Activated CD4-positive, alpha-beta T cell treated with anti-CD3 and anti-CD28 coated beads, Interleukin-2, amount 50 U/mL, for 1 hour (primary cell): ENCODE data around the gene RHAG.
"Not testable (repeated sequence)": the region's sequence is repeated elsewhere in the genome, so short reads cannot be mapped to it uniquely, and the experiment has no call there.

Experiments
- DNase-seq: peaks from one replicate; pipeline ENCODE4 v3.0.0-alpha.2; 2020

Gene RHAG

GRCh38 chr6:49636713-49637349 is at the start of gene RHAG:
Gene RHAG, minus strand, starts transcription at chr6:49636839. Its CDS starts 27 bp downstream, at chr6:49636812.
- DNase-seq, result no peak

DNA sequence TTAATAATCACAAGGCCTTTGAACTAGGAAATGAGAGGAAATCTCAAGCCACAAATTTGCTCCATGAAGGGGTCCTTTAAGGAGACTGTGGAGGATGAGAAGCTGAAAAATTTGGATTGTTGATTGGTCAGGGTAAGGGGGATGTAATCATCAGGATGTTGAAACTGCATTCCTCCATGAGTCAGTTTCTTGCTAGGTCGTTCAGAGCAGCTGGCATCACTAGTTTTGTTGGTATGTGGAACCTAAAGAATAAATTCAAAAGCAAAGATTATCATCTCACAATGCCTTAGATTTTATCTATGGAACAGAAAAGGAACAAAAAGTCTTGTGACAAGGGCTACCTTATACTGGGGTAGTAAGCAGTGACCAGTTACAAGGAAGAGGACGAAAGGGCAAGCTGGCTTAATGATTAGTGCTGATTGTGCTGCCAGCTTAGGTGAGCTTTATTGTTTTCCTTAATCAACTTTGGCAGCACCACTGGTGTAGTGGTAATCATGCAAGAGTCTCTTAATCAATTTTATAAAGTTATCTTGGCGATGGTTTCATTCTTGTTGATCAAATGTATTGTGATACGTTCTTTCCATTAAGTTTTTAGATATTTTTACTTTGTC is 40.1 kb upstream of the RHAG start:
- no peak for DNase-seq

- DNase-seq, result no peak
Measured at GRCh38 chr6:49675816-49676215, 39.2 kb upstream of the RHAG start.

DNA sequence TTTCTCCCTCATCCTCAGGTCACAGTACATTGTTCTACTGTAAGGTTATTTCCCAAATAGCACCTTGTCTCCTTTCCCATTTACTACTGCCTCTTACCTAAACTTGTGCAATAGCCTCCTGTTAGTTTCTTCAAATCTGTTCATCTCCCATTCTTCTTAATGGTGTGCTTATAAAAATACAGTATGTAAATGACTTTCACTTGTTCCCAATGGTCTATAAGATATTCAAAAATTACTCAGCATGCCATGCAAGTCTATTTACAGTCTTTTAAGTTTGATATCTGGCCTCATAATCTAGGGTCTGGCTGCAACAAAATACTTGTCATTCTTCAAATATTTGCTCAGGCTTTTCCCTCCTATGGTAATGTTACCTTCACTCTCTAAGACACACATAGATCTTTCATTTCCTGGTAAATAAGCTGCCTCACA is 31.5 kb upstream of the RHAG start:
- DNase-seq, result no peak

DNA sequence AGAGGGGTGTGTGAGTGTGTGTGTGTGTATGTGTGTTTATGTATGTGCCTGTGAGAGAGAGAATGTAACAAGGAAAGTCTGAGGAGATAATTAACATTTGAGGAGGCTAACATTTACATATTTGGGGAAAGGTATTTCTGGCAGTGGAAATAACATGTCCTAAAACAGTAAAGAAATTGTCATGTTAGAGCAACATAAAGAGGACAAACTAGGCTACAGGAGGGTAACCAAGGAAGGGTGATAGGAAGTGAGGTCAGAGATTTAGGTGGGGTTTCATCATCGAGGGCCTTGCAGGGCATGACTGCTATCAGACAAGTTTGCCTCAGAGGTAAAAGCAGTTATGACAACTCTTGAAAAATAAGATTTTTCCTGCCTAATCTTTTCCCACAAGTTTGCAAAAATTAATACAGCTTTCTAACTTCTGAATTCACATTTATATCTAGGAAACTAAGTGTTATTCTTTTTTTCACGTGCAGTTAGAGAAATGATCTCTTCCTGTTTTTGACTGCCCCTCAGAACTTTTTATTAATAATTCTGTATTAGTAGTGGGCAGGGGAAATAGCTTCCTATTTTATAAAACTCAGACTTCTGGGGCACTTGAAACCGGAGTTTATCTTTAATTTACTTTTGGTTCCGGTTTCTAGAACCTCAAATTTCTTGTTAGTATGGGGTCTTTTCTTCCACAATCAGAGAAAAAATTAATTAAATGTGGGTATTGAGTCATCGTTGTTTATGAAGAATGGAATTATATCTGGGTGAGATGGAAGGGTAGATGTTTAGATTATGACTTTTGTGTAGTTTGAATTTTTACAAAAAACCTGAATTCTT is 30.5 kb upstream of the RHAG start:
- no peak for DNase-seq

- no peak for DNase-seq
Measured at GRCh38 chr6:49666480-49666879, 29.8 kb upstream of the RHAG start.

GRCh38 chr6:49664817-49665216 is 28.2 kb upstream of the RHAG start:
- DNase-seq, result no peak

GRCh38 chr6:49664054-49664453 is 27.4 kb upstream of the RHAG start:
- not testable (repeated sequence) for DNase-seq

DNA sequence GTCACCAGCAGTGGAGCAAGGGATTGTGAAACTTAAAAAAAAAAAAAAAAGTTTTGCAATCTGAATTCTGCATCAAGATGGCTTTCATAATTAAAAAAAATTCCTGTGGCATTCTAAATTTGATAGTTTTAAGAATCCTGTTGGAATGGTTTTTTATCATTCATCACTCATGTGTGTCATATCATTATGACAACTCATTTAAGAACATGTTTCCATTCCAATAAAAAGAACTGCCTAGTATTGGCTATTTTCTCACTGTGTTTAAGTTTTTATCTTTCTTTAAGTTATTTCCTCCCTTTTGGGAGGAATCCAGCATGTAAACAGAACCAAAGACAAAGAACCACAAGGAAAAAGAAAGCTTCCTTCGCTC is 26.2 kb upstream of the RHAG start:
- no peak for DNase-seq

DNA sequence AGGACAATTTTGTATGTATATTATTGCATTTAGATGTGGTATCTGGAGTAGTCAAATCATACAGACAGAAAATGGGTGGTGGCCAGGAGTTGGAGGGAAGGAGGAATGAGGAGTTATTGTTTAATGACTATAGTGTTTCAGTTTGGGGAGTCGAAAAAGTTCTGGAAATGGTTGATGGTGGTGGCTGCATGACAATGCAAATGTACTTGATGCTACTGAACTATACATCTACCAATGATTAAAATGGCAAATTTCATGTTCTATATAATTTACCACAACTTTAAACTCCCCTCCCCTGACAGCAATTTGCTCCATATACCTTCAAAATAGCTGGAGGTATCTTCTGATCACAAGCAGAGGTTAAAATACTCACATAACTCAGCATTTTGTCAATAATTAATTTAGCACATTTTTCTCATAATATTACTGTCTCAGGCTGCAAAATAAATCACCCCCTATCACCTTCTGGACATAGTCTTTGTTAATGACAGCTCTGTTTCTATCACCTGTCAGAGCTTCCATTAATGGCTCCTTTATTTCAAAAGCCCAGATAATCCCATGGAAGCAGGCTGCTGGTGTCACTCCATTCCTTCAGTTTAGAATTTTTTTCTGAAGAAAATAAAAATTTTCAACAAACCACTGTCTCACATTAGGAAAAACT is 25.7 kb upstream of the RHAG start:
- no peak for DNase-seq

DNA sequence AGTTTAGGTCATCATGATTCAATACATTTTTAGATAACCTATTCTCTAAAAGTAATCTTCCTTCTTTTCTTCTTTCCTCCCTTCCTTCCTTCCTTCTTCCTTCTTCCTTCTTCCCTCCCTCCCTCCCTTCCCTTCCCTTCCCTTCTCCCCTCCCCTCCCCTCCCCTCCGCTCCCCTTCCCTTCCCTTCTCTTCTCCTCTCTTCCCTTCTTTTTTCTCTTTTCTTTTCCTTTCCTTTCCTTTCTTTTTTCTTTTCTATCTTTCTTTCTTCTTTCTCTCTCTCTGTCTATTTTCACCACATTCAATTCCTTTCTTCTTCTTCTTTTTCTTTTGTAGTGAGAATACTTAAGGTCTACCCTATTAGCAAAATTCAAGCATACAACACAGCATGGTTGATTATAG is 17.3 kb upstream of the RHAG start:
- no peak for DNase-seq

- no peak for DNase-seq
Measured at GRCh38 chr6:49653438-49653837, 16.8 kb upstream of the RHAG start.

DNA sequence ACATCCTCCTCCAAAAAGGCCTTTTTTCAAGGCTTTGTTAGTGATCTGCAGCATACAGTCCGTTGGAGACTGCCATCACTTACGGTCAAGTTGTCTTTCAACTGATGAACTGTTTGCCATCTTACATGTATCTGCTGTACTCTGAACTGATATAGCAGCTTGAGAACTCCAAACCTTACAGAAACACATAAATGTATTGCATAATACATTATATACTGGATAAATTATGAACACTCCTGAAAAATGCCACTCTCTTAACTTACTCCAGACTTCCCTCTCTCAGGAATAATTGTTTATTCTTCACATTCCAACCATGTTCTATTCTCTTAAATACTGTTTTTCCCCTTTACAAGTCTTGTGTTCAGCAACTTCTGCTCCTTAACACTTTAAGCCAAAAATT is 14.6 kb upstream of the RHAG start:
- DNase-seq, result no peak

- DNase-seq, result no peak
Measured at GRCh38 chr6:49649988-49650387, 13.3 kb upstream of the RHAG start.

DNA sequence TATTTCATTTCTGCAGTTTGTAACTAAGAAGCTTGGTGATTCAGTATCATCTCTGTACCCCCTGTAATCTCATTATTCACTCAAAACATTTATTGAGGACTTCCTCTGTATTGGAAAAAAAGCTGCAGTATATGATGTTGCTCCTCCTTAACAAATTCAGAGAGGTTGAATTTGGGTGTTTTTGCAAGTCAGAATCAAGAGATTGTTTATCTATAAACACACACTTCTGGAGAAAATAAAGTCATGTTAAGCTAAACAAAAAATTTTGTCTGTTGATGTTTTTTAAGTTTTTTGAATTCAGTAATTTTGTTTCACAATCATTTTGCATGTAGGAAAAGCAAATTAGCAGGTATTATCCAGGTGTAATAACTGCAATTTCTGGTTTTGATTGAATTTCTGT is 11.4 kb upstream of the RHAG start:
- no peak for DNase-seq

DNA sequence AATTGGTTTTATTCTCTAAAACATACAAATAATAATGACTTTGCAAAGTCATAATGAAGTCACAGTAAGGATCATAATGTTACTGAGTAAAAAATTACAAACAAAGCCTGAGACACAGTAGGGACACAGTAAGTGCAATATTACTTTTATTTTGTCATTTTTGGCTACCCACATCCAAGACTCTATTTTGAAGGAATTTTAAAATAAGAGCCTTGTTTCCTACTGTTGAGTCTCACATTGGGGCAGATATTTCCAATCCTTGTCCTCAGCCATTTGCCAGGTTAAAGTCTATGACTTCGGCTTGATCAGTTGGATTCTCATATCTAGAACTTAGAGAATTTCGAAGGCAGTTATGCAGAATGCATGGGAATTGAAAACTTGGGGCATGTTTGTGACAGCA is 10.8 kb upstream of the RHAG start:
- DNase-seq, result no peak

GRCh38 chr6:49646942-49647341 is 10.3 kb upstream of the RHAG start:
- no peak for DNase-seq

DNA sequence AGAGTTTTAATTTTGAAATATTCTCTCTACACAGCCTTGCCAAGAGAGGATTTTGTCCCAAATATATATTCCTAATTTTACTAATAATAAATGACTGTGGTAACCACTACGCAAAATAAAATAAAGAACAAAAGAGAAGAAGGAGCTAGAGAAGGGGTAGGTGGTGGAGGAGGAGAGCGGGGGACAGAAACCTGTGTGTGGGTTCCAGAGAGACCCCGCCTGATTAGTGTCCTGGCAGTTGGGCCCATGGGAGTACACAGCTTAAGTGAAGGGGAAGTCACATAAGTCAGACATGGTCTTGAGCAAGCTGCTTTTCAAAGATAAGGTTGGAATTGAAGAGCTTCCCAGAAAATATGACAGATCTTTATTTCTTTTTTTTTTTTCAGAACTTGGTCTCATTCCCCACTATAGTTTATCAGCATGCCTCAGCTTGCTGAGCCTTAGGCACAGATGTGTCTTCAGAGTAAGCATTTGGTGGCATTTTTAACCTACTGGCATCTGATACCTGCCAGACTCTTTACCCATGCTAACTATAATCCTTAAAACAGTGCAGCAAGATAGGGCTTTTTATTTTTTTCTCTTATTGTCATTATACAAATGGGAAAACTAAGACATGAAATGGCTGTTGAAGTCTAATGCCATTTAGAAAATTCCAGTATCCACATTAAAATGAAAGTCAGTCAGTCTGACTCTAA is 9.6 kb upstream of the RHAG start:
- no peak for DNase-seq

- no peak for DNase-seq
Measured at GRCh38 chr6:49645139-49645538, 8.5 kb upstream of the RHAG start.

GRCh38 chr6:49639177-49639817 is 2.7 kb upstream of the RHAG start:
- no peak for DNase-seq

GRCh38 chr6:49637350-49637731 is 702 bp upstream of the RHAG start:
- DNase-seq, result no peak

- DNase-seq, result no peak
Measured at GRCh38 chr6:49635978-49636712, 494 bp downstream of the RHAG start.
